ENCODE data around the gene ANKRD26. TPM values are rescaled to one million over a fixed set of nuclear protein-coding genes. Genes with fewer than 3 reads are reported as not detected.

The ANKRD26 gene
- total and polyA plus RNA-seq, 2 donors, result 8.3 to 9.3 TPM

Other genes starting within 250 kb of the ANKRD26 start
- gene ABI1, start 239.5 kb downstream of the ANKRD26 start, total RNA-seq, result 62.3 TPM
- gene ABI1, start 239.5 kb downstream of the ANKRD26 start, polyA plus RNA-seq, result 64.5 TPM
- gene YME1L1, start 53.9 kb upstream of the ANKRD26 start, total RNA-seq, result 93.3 TPM
- 54.3 TPM for gene YME1L1, start 53.9 kb upstream of the ANKRD26 start, polyA plus RNA-seq
- 19.3 TPM for gene MASTL, start 54.9 kb upstream of the ANKRD26 start, total RNA-seq
- 10.2 TPM for gene MASTL, start 54.9 kb upstream of the ANKRD26 start, polyA plus RNA-seq
- 13.6 TPM for gene ACBD5, start 140.3 kb upstream of the ANKRD26 start, total RNA-seq
- 14.8 TPM for gene ACBD5, start 140.3 kb upstream of the ANKRD26 start, polyA plus RNA-seq